SW 1271 (cell line): ENCODE data around the gene PSME3IP1.
A peak's percentile ranks its signal among the peaks of the same experiment; 100 is the strongest.
"Not testable (repeated sequence)": the region's sequence is repeated elsewhere in the genome, so short reads cannot be mapped to it uniquely, and the experiment has no call there.

Experiments
- DNase-seq, 2 experiments: peaks; one replicate each; lab custom pipeline; 2025; lab: John Stamatoyannopoulos, UW

Gene PSME3IP1

DNA sequence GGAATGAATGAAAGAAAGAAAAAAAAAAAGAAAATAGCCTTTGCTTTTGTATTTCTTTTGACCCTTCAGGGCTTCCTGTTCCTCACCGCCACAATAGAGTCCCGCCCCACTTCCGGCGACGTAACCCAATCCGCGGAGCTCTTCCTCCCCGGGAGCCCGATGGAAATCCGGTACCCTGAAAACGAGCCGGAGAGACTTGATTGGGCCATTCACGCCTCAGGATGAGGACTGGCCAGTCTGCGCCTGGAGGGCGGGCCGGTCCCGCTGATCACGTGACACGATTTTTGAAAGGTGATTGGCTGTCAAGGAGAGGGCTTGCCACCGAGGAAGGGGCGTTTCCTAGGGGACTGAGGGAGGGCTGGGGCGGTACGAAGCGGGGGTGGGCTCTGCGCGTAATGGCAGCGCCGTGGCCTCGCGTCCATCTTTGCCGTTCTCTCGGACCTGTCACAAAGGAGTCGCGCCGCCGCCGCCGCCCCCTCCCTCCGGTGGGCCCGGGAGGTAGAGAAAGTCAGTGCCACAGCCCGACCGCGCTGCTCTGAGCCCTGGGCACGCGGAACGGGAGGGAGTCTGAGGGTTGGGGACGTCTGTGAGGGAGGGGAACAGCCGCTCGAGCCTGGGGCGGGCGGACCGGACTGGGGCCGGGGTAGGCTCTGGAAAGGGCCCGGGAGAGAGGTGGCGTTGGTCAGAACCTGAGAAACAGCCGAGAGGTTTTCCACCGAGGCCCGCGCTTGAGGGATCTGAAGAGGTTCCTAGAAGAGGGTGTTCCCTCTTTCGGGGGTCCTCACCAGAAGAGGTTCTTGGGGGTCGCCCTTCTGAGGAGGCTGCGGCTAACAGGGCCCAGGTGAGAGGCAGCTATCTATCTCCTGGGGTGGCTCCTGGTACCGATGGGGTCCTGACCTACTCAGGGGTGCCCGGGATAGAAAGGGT lies at the start of gene PSME3IP1, which contains the start of gene RSPRY1:
TSS of gene PSME3IP1 (minus strand) at position 95 of the 927 bp plus-strand sequence. CDS start 12,185 bp downstream, outside the sequence.
TSS of gene RSPRY1 (plus strand) at position 385 of the 927 bp plus-strand sequence. CDS start 18,330 bp downstream, outside the sequence.
- peak; percentile 93 for DNase-seq

DNA sequence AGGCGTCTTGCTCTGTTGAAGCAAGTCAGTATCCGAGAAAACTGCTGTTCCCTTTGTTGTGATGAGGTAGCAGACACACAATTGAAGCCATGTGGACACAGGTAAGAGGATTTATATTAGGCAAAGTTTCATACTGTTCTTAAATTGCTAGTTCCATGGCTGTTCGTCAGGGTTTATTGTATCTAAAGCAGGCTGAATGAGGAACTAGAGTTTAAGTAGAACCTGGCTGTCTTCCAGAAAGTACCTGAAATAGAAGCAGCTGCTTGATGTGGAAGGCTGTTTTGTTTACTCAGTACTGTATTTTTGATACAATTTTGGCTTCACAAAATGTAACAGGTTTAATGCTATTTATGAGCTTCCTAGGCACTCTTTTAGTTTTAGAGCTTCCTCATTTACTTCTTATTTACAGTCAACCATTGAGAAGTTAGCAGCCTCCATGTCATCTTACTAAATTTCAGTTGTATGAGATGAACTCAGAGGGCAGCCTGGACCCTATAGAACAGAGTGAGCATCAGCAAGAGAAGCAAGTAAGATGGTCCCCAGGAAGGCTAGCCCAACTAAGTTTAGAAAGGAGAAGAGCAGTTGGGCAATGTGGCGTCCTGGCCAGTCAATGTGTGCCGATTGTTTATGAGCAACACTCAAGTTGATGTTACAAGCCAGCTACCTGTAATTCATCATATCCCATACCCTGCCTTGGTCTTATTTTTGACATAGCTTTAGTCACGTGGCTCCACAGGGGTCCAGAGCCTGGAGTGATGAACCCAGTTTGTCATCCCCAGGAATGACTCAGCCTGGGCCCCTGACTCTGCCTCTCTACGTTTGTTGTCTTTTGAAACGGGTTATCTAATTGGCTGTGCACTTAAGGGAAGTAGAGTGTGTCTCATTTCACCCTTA lies 49.5 kb upstream of the PSME3IP1 start:
- DNase-seq = no peak

- DNase-seq = no peak
Measured at GRCh38 chr16:57234707-57235092, 48.9 kb upstream of the PSME3IP1 start.

GRCh38 chr16:57233944-57234706 lies 48.3 kb upstream of the PSME3IP1 start:
- no peak for DNase-seq

DNA sequence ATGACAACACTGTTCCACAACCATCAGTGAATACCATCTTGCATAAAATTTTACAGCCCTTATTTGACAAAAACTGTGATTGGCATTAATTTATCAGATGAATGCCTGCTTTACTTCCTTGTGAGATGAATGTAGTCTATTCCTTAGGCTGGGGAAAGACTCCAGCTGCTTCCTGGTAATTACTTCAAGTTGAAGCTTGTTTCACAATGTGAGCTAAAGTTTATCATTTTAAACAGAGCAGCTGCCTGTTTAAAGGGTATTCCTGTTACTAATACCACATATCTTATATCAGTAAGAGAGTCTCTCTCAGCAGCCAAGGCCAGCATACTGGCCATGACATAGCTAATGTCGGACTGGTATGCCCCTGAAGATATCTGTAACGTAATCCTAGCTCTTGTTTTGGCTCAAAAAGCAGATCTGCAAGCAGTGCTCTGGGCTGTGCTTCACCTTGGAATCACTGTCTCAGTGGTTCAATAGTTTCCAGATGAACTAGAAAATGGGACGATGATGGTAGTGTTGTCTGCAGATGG lies 46.0 kb upstream of the PSME3IP1 start:
- DNase-seq = no peak

- DNase-seq = no peak
Measured at GRCh38 chr16:57229079-57229478, 43.2 kb upstream of the PSME3IP1 start.

DNA sequence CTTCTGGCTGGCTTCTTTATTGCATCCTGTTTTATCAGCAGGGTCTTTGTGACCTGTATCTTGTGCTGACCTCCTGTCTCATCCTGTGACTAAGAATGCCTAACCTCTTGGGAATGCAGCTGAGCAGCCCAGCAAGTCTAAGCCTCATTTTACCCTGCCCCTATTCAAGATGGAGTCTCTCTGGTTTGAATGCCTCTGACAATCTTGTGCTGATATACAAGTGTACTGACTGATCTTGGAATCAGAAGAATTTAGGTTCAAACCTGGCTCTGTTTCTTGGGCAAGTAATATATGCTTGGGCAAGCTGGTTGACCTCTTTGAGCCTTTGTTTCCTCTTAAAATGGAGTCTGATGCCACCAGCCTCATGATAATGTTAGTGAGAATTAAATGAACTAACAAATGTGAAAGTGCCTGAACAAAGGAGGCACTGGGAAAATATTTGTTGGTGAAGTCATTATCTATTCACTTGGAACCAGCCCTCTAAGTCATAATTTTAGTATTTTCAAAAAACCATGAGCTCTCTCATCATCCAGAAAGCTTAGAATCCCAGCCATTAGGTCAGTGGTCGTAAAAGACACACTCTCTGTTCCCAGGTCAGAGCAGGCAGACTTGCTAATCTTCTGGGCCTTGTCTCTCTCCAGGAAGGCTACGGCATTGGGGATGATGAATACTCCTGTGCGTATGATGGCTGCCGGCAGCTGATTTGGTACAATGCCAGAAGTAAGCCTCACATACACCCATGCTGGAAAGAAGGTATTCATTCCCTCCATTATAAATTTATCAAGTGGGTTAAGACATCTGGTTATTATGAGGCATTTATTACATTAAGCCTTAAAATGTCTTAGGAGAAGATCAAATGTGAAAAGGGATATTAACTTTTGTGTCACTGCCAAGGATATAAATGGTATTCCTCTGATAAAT lies 41.1 kb upstream of the PSME3IP1 start:
- DNase-seq = no peak

- no peak for DNase-seq
Measured at GRCh38 chr16:57225978-57226377, 40.1 kb upstream of the PSME3IP1 start.

DNA sequence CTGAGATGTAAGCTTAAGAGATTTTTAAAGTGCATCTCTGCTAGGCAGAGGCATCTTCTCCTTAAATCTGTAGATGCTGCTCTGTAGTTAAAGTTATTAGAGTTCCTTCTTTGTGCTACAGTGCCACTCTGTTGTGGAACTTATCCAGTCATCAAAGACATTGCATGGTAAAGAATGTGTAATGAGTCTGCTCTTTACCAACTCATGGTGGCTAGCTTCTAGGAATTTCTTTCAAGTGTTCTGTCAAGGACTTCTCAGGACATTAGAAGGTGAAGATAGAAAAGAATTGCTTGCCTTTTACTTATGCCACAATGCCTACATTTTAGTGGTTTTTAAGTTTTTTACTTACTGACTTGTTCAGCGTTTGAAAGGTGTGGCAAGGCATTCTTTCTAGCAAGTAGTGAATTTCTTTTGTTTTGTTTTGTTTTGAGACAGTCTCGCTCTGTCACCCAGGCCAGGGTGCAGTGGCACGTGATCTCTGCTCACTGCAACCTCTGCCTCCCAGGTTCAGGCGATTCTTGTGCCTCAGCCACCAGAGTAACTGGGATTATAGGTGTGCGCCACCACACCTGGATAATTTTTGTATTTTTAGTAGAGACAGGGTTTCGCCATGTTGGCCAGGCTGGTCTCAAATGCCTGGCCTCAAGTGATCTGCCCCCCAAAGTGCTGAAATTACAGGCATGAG lies 39.0 kb upstream of the PSME3IP1 start:
- DNase-seq = no peak

- DNase-seq = no peak
Measured at GRCh38 chr16:57223057-57223456, 37.2 kb upstream of the PSME3IP1 start.

DNA sequence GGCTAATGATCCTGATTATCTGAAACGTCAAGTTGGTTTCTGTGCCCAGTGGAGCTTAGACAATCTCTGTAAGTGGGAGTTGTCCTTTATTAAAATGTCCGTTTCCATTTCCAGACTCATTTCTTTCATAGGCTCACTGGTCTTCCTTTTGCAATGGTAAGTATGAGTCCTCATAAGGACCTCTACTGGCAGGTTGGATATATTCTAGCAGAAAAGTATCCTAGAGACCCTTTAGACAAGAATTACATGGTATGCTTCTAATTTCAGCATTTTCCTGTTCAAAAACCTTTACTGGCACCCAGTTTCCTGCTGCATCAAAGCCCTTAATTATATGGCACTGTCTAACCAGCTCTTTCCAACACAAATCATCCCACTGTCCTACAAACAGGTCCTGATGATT lies 31.1 kb upstream of the PSME3IP1 start:
- no peak for DNase-seq

DNA sequence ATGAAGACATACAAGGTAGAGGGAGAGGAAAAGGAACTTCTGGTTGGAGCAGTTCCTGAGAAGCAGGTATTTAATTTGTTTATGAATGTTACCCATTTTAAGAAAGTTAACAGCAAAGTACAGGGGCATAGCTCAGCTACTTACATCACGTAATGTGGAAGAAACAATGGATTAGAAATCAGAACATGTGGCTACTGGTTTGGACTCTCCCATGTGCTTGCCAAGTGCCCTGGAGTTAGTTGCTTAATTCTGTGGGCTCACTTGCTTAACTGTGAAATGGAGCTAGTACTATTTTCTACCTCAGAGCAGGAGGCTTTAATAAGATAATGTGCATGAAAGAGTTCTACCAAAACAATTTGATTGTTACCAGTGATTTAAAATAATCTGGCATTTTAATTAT lies 27.6 kb upstream of the PSME3IP1 start:
- no peak for DNase-seq

DNA sequence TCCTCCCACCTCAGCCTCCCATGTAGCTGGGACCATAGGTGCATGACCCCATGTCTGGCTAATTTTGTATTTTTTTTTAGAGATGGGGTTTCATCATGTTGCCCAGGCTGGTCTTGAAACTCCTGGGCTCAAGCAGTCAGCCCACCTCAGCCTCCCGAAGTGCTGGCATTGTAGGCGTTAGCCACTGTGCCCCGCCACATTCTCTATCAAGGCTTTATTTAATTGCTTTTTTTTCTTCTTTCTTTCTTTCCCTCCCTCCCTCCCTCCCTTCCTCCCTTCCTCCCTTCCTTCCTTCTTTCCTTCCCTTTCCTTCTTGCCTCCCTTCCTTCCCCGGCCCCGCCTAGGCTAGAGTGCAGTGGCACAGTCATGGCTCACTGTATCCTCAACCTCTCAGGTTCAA lies 23.9 kb upstream of the PSME3IP1 start:
- no peak for DNase-seq

DNA sequence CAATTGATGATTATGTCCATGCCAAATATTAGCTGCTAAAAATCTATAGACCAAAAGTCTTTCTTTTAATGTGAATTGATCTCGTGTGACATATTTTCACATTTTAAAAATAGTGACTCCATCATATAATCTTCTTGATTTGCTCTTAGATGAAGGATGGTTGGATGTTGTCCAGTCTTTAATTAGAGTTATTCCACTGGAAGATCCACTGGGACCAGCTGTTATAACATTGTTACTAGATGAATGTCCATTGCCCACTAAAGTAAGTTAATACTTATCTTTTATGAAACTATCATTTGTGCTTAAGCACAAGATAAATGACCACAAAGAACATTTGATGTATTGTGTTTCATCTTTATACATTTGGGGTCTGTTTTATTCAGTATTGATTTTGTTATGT lies 23.1 kb upstream of the PSME3IP1 start:
- DNase-seq = no peak

GRCh38 chr16:57204675-57205074 lies 18.8 kb upstream of the PSME3IP1 start:
- no peak for DNase-seq

GRCh38 chr16:57203451-57203850 lies 17.6 kb upstream of the PSME3IP1 start:
- DNase-seq = no peak

DNA sequence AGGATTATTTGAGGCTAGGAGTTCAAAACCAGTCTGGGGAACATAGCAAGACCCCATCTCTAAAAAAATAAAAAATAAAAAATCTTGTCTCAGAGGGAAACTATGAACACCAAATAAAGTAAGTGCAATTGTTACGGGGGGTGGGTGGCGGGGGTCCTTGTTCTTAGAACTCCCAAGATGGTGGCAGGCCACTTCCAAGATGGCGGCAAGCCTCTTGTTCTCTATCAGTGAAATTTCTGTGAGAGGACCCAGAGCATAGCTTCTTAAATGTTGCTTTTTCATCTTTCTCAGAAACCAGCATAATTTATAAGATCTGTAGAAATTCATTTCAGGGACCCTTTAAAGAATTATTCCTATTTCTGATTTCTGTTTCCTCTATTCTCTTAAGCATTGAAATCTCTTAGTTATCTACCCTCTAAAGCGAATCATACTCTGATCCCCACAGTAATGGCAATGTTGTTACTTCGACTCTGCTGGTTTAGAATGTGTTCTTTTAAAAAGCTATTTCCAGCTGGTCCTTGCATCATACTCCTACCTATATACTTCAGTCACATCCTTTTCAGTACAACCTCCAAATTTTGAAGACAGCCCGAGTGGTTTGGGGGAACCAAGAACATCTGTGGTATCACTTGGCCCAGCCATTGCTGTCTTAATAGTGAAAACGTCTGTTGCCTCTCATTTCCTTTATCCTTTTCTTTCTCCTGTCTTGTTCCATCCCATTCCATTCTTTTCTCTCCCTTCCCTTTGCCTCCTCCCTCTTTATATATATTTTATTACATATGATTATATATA lies 16.5 kb upstream of the PSME3IP1 start:
- DNase-seq = no peak

DNA sequence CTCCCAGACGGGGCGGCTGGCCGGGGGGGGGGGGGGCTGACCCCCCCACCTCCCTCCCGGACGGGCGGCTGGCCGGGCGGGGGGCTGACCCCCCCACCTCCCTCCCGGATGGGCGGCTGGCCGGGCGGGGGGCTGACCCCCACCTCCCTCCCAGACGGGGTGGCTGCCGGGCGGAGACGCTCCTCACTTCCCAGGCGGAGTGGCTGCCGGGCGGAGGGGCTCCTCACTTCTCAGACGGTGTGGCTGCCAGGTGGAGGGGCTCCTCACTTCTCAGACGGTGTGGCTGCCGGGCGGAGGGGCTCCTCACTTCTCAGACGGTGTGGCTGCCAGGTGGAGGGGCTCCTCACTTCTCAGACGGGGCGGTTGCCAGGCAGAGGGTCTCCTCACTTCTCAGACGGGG lies 15.1 kb upstream of the PSME3IP1 start:
- DNase-seq = not testable (repeated sequence)

DNA sequence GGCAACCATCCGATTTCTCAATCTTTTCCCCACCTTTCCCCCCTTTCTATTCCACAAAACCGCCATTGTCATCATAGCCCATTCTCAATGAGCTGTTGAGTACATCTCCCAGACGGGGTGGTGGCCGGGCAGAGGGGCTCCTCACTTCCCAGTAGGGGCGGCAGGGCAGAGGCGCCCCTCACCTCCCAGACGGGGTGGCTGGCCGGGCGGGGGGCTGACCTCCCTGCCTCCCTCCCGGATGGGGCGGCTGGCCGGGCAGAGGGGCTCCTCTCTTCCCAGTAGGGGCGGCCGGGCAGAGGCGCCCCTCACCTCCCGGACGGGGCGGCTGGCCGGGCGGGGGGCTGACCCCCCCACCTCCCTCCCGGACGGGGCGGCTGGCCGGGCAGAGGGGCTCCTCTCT lies 14.5 kb upstream of the PSME3IP1 start:
- DNase-seq = not testable (repeated sequence)
